Measurements from ENCODE around the gene HERC6. TPM values are rescaled to one million over a fixed set of nuclear protein-coding genes. Genes with fewer than 3 reads are reported as not detected.

The HERC6 gene
- 5.2 and 6.2 TPM in 2 replicates for total RNA-seq

DNA sequence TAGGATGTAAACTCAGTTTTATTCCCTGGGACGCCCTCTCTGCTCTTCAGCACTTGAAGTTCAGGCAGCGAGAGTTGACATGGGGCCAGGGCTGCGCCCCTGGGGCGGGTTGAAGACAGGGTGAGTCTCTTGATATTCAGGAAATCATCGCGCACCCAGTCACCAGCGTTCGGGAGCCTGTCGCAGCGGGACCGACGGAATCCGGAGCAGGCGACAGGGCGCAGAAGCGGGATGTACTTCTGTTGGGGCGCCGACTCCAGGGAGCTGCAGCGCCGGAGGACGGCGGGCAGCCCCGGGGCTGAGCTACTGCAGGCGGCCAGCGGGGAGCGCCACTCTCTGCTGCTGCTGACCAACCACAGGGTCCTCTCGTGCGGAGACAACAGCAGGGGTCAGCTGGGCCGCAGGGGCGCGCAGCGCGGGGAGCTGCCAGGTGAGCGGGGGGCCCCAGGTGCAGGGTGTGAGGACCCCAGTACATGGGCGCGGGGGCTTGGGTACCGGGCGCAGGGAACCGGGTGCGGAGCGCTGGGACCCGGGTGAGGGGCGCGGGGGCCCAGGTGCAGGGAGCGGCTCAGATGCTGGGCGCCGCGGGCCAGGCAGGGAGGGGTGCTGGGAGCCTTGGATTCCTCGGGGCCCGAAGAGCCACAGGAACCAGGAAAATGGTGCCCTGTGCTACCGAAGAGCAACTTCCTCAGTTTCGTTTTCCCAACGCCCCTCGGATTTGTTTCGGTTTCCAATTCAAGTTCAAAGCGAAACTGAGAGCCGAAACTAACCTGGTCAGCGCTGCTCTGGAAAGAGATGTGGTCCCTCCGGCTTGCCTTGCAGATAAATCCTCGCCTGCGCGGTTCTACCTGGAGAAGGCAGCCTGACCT is at the start of gene HERC6:
HERC6 (plus strand) TSS at position 162 of the 869 bp plus-strand sequence; CDS start at position 232, 70 bp downstream.

DNA sequence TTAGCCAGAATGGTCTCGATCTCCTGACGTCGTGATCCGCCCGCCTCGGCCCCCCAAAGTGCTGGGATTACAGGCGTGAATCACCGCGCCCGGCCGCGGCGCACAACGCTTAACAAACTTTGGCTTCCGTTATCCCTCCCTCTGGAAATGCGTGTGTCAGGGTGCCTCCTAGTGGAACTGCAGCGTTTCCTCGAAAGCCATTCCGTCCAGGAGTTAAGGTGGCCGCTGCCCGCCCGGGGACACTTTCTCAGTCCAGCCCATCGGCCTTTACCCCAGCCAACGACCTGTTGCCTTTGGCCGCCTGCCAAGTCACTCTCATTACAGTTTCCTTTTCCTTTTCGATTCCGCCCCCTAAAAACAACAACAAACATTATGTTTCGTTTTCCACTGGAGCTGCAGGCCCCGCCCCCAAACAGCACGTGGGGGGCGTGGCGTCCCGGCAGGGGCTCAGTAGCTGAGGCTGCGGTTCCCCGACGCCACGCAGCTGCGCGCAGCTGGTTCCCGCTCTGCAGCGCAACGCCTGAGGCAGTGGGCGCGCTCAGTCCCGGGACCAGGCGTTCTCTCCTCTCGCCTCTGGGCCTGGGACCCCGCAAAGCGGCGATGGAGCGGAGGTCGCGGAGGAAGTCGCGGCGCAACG is 78.1 kb downstream of the HERC6 start, which contains the start of gene HERC5:
HERC5 (plus strand) TSS at position 450 of the 637 bp plus-strand sequence; CDS start at position 601, 151 bp downstream.

Other genes with a start within 250 kb of the HERC6 start
- 0.29 and 1.2 TPM in 2 replicates for gene ABCG2, start 220.2 kb upstream of the HERC6 start, total RNA-seq
- 15.1 and 19.0 TPM in 2 replicates for gene PPM1K, start 94.3 kb upstream of the HERC6 start, total RNA-seq
- gene HERC5, start 78.3 kb downstream of the HERC6 start, total RNA-seq, result not detected in 2 replicates
- 91.1 and 103 TPM in 2 replicates for gene PYURF, start 144.9 kb downstream of the HERC6 start, total RNA-seq
- 13.6 and 16.1 TPM in 2 replicates for gene HERC3, start 213.6 kb downstream of the HERC6 start, total RNA-seq

All from myometrial cell (primary cell).